Activated CD4-positive, CD25-positive, alpha-beta regulatory T cell treated with anti-CD3 and anti-CD28 coated beads, Interleukin-2, amount 50 U/mL, for 72 hours (primary cell): ENCODE measurements around the gene MAST4.

Experiments used
- DNase-seq: peaks from one replicate; pipeline ENCODE4 v3.0.0; 2021

MAST4 gene

DNA sequence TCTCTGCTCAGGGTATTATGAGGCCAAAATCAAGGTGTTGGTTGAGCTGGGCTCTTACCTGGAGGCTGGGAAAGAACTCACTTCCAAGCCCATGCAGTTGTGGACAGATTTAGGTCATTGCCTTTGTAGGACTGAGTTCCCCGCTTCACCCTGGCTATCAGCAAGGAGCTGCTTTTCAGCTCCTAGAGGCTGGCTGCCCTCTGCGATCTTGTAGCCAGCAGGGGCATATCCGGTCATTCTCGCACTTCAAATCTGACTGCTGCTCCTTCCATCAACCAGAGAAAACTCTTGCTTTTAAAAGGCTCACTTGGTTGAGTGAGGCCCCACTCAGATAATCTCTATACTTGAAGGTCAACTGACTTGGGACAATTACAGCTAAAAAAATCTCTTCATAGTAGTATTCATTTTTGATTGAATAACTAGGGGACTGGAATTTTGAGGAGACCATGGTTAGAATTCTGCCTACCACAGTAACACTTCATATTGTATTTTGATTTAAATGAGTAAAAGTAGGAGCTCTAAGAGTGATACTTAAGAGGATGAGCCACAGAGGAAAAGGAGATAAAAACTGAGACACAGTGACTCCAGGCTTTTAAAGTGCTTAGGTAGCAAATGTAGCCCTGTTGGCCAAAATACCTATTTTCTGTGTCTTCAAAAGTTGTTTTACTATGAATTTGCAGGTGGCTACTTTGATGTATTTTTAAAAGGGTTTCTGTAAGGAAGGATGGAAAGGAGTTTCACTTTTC, 463.0 kb downstream of the MAST4 start:
- no peak for DNase-seq

GRCh38 chr5:67059744-67060490, 463.7 kb downstream of the MAST4 start:
- no peak for DNase-seq

GRCh38 chr5:67061511-67061910, 465.3 kb downstream of the MAST4 start:
- no peak for DNase-seq

DNA sequence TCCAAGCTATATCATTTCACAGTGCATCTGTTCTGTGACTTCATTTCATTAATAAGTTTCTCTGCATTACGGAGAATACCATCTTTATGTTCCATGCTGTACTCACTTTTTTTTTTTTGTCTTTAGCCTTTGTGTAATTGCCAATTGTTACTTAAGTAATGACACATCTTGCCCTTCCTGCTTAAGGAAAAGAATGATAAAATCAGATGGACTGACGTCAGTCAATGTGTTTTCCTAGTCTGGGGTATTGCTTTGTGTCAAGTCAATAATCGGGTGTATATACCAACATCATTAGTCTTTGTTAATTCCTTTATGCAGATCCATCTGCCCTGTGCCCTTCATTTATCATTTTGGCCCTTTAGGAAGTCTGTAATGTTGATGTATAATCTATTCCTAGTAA, 466.9 kb downstream of the MAST4 start:
- no peak for DNase-seq

DNA sequence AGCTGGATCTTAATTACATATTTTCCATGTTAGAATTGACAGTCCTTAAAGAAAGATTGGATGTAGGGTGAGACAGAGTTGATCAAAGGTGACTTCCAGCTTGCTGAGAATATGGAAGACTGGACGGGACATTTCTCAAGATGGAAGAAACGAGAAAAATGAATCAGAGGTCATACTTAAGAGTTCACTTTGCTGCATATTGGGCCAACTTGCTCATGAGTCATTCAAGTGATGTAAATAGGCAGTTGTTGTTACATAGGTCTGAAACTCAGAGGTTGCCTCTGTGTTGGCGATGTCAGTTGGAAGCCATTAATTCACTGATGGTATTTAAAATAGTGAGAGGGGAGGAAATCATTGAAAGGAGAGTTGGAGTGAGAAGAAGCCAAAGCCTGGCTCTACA, 467.6 kb downstream of the MAST4 start:
- DNase-seq, result no peak

GRCh38 chr5:67065237-67065636, 469.0 kb downstream of the MAST4 start:
- no peak for DNase-seq

DNA sequence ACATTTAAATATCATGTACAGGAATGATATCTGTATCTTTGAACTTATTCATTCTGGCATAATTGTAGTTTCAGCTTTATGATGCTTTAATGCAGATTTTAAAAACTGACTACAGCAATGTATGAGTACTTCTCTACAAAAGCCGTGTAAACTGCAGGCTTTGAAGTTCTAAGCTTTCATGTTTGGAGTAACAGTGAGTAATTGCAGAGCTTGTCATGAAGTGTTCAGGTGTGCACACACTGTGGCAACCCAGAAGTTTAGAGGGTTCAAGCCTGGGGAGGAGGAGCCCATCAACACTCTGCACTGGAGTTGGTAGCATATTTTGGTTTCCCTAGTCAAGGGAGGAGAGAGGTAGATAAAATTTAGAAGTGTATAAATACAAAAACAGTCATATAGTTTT, 469.5 kb downstream of the MAST4 start:
- DNase-seq, result no peak

DNA sequence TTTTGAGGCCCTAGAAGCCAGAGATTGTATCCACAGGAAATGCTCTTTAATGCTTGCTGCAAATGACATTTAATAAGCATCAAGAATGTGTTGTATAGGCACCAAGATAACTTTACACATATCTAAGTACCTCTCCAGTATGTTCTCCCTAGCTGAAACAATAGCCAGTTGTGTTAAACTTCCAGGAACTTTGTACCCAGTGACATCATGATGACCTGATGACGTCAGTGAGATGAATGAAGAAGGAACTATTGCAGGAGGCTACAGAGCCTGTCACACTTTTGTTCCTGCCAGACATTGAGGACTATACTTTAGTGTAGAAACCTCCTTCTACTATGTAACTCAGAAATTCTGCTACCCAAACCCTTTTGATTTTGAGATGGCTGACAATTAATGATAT, 470.6 kb downstream of the MAST4 start:
- DNase-seq, result no peak

DNA sequence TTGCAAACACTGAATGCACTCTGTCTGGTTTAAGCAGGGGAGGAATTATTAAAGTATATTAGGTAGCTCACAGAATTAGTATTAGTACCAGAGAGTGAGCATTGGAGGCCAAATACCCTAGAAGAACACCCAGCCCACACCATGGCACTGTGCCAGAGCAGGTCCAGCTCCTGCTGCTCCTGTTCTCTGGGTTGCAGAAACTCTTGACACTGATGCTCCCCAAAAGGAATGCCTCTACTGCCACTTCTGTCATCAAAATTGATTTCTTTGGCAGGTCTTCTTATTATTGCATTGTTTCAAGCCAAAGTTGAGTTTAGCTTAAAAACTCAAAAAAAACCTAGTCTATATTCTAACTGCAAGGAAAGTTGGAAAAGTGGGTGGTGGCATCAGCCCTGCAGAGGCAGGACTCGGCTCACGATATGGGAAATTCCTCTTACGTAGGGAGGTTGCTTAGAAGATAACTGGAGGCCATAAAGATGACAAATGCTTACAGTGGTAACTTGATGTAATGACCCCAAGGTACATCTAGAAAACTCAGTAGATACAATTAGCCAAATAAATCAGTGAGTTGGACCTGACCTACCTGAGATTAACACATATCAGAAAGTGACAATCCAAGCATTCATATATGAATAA, 477.0 kb downstream of the MAST4 start:
- no peak for DNase-seq

DNA sequence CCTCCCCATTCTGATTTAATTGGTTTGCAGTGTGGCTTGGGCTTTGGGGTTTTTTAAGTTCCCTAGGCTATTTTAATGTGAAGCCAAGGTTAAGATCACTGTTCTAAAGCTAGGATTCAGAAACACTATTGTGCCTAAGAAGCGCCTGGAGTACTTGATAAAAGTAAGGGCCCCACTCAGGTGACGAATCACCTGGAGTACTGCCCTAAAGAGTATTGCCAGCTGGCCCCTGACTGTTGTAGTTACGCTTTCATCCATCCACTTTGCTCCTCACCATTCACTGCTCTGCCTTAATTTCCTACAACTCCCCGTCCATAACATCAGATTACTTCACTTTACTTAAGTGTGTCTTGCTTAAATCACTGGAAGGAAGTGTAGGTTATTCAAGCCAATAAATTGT, 481.1 kb downstream of the MAST4 start:
- DNase-seq, result no peak

- DNase-seq, result no peak
These were observed 485.1 kb downstream of the MAST4 start for GRCh38 chr5:67081261-67081660.

GRCh38 chr5:67082941-67083340, 486.7 kb downstream of the MAST4 start:
- DNase-seq, result no peak

GRCh38 chr5:67085616-67086015, 489.4 kb downstream of the MAST4 start:
- no peak for DNase-seq

DNA sequence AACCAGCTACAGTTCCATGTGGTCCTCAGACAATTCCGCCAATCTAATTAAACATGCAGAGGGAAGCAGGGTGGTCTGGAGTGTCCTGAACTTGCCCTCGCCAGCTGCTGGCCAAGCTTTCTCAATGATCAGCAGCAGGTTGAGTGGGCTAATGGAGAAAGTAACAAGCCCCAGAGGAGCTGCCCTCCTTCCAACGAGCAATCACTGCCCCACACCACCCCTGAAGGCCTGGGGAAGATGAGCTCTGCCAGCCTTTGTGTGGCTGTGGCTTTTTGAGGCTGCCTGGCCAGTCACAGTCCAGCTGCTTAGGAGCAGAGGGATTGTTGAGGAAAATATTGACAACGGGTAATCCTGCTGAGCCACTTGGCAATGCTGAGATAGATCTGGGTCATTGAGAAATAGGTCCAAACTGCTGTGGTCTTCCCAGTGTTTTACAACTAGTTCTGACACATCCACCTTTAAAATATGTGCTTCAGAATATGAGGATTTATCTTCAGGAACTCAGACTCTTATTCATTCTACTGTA, 493.1 kb downstream of the MAST4 start:
- DNase-seq, result no peak

GRCh38 chr5:67090040-67090439, 493.8 kb downstream of the MAST4 start:
- DNase-seq, result no peak

DNA sequence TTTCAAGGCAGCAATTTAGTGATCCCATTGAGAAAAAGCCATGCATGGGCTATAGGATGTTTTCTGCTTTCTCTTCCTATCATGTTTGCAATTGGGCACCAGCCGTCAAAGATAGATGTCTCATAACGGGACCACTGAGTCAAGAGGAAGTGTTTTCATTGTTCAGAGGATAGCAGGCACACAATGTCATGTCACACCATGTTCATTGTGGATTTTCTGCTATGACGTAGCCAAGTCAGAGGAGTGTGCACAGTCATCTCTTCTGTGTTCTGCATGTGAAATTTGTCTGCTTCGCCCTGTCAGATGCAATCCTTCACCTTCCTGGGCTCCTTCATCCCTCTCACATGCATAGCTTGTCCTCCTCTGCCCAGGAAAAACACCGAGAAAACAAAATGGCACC, 494.4 kb downstream of the MAST4 start:
- no peak for DNase-seq

GRCh38 chr5:67092535-67092934, 496.3 kb downstream of the MAST4 start:
- DNase-seq, result no peak

DNA sequence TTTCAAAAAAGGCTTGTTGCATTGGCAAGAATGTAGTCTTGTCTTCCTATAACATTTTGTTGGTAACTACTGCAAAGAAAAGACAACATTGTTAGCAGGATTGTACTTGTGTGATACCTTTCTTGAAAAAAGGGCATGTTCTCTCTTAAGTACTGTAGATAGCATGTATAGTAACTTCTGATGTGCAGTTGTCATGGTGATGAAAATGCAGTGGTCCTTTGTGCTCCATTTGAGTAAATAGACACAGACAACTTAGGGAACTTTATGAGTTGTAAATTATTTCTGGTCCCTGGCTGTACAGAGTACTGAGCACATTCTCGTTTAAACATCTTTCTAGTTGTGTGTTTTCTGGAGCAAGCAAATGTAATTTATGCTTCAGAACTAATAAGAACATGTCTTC, 497.1 kb downstream of the MAST4 start:
- DNase-seq, result no peak

GRCh38 chr5:67094476-67095300, 498.5 kb downstream of the MAST4 start:
- no peak for DNase-seq

GRCh38 chr5:67095346-67096171, 499.4 kb downstream of the MAST4 start:
- no peak for DNase-seq

GRCh38 chr5:67098656-67099055, 502.5 kb downstream of the MAST4 start:
- DNase-seq, result no peak

GRCh38 chr5:67100301-67100700, 504.1 kb downstream of the MAST4 start:
- DNase-seq, result no peak
